CD4-positive, alpha-beta T cell treated with Interleukin-17A for 1 hour (primary cell): Measurements from ENCODE around the gene SCAI.
"Not testable (repeated sequence)": the region's sequence is repeated elsewhere in the genome, so short reads cannot be mapped to it uniquely, and the experiment has no call there.

Experiments used
- DNase-seq: peaks from one replicate; pipeline ENCODE4 v3.0.0-alpha.2; 2020

Gene SCAI

GRCh38 chr9:125147401-125147951 is 4.1 kb upstream of the SCAI start:
- DNase-seq = no peak

GRCh38 chr9:125146247-125146646 is 2.9 kb upstream of the SCAI start:
- DNase-seq = peak; percentile 1

- no peak for DNase-seq
These were observed 2.1 kb upstream of the SCAI start for GRCh38 chr9:125145425-125145824.

GRCh38 chr9:125142560-125143376 is 560 bp downstream of the SCAI start:
- DNase-seq = peak; percentile 11

- no peak for DNase-seq
These were observed 1.6 kb downstream of the SCAI start for GRCh38 chr9:125141751-125142150.

- no peak for DNase-seq
These were observed 2.1 kb downstream of the SCAI start for GRCh38 chr9:125141251-125141650.

GRCh38 chr9:125140576-125140975 is 2.8 kb downstream of the SCAI start:
- DNase-seq = no peak

- DNase-seq = no peak
These were observed 6.1 kb downstream of the SCAI start for GRCh38 chr9:125137200-125137599.

- DNase-seq = no peak
These were observed 8.4 kb downstream of the SCAI start for GRCh38 chr9:125134976-125135375.

- DNase-seq = no peak
These were observed 9.7 kb downstream of the SCAI start for GRCh38 chr9:125133403-125134329.

GRCh38 chr9:125131778-125132177 is 11.6 kb downstream of the SCAI start:
- DNase-seq = no peak

GRCh38 chr9:125126019-125126746 is 17.1 kb downstream of the SCAI start:
- DNase-seq = peak; percentile 86

- DNase-seq = no peak
These were observed 17.8 kb downstream of the SCAI start for GRCh38 chr9:125125523-125125922.

- DNase-seq = no peak
These were observed 22.2 kb downstream of the SCAI start for GRCh38 chr9:125121146-125121545.

- DNase-seq = peak; percentile 28
These were observed 23.6 kb downstream of the SCAI start for GRCh38 chr9:125119643-125120286.

GRCh38 chr9:125118696-125119095 is 24.6 kb downstream of the SCAI start:
- not testable (repeated sequence) for DNase-seq

GRCh38 chr9:125114503-125114902 is 28.8 kb downstream of the SCAI start:
- DNase-seq = not testable (repeated sequence)

GRCh38 chr9:125110464-125110863 is 32.9 kb downstream of the SCAI start:
- no peak for DNase-seq

- DNase-seq = not testable (repeated sequence)
These were observed 34.8 kb downstream of the SCAI start for GRCh38 chr9:125108541-125108940.

GRCh38 chr9:125106285-125106893 is 36.9 kb downstream of the SCAI start:
- no peak for DNase-seq

- no peak for DNase-seq
These were observed 39.4 kb downstream of the SCAI start for GRCh38 chr9:125103770-125104460.
